NCI-H2171 (cell line): ENCODE data around the gene PRPSAP1.
"Not testable (repeated sequence)": the region's sequence is repeated elsewhere in the genome, so short reads cannot be mapped to it uniquely, and the experiment has no call there.

ENCODE experiments used
- DNase-seq: peaks from one replicate; lab custom pipeline; 2025; lab: John Stamatoyannopoulos, UW

Gene PRPSAP1

DNA sequence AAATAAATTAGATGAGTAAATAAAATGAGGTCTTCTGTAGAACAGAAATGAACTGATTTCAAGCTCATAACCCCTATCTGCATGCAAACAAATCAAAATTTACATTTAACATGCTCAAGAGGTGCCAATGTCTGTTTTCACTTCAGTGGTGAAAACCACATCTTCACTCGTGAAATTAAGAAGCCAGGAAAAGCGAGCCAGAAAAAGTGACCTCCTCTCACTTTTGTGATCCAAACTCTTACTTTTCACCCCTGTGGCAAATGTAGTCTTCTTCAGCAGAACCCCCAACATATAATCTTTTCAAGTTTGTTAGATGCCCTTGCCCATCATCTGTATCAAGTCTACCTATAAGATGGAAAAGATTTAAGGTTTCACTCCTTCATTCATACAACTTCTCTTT lies 36.2 kb downstream of the PRPSAP1 start:
- no peak for DNase-seq

- DNase-seq: no peak
Measured at GRCh38 chr17:76314392-76315227, 39.1 kb downstream of the PRPSAP1 start.

GRCh38 chr17:76312735-76313134 lies 41.0 kb downstream of the PRPSAP1 start:
- DNase-seq: no peak

DNA sequence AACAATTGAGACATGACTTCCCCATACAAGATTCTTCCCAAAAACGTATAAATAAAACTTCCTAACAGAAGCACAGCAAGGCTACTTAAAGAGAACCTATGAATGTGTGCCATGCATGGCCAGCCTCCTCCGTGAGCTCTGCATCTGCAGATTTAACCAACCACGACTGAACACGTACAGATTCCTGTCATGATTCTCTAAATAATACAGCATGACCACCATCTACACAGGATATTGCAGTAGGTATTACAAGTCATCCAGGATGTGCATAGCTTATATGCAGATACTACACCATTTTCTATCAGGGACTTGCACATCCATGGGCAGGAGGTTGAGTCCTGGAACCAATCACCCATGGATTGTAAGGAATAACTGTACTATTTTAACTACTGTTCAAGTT lies 44.3 kb downstream of the PRPSAP1 start:
- no peak for DNase-seq

DNA sequence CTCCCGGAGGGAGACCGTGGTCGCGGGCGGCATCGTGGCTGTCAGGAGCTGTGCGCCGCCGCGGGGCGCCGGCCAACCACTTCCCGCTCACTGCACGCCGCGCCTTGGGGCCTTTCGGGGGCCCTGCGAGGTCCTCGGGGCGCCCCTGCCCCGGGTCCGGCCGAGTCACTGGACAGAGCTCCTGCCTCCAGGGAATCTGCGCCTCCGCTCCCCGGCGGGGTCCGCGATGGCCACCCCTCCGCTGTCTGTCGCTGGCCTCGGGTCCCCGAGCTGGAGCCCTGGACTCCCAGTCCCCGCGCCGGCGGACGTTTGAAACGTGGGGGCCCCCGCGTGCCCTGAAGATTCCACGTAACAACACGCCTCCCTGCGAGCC lies 45.8 kb downstream of the PRPSAP1 start, which contains the start of gene QRICH2:
TSS of gene QRICH2 (minus strand) at position 311 of the 373 bp plus-strand sequence. CDS start at position 33, 278 bp downstream.
- DNase-seq: no peak

DNA sequence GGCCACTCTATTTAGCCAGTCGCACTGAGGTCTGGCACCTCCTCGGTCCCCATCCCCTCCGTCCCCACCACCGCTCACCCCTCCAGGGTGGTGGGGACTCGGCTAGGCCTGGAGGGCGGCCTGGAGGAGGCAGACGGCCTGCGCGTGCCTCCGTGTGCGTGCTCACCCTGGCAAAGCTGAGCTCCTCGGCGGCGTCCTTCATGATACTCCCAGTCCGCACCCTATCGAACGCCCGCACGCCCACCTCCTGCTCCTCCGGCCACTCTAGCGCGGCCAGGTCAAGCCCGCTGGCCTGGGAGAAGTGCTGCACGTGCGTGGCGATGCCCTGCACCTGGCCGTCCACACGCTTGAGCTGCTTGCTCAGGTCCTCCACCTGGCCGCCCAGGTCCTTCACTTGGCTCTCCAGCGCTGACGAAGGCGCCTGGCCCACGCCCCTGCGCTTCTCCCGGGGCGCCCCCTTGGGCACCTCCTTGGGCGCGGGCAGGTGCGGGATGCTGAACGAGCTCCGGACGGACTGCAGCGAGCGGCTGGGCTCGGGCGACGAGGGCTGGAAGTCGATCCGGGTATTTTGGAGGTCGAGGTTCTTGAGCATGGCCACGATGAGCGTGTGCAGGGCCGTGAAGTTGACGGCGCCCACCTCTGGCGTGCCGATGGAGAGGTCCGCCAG lies 46.3 kb downstream of the PRPSAP1 start:
- no peak for DNase-seq

- DNase-seq: not testable (repeated sequence)
Measured at GRCh38 chr17:76305135-76305454, 48.6 kb downstream of the PRPSAP1 start.

DNA sequence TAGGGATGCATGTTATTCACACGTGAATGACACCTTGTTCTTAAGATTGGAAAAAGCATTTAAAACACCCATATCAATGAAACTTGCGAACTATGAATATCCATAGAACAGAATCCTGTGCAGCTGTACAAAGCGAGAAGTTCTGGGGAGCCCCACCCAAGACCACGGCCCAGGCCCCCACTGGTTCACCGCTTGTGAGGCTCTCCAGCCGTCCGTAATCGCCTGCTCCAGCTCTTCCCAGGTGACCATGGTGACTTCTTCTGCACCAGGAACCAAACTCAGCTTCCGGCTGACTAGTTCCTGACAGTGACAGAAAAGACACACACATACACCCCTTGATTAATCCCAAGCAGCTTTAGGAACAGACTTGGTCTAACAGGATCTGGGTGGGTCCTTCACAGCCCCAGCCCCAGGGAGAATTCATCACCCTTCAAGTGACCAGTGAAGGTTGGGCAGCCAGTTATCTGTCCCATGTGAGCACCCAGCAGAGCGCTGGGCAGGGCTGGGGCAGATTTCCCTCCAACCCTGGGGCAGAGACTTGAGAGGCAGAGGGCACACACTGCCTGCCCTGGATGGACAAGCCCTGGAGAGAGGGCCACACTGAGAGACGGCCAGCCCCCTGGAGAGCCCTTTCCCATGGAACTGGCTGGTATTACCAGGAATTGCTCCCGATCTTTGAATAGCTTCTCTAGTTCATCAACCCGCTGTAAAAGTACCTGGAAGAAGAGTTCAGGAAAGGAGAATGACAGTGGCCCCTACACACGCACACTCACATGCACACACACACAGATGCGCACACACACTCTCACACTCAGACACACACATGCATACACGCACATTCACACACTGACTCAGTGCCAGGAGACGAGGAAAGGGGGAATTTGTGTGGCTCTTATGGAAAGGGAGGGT lies 49.2 kb downstream of the PRPSAP1 start:
- no peak for DNase-seq

- no peak for DNase-seq
Measured at GRCh38 chr17:76297436-76297835, 56.3 kb downstream of the PRPSAP1 start.

GRCh38 chr17:76296889-76297288 lies 56.8 kb downstream of the PRPSAP1 start:
- DNase-seq: no peak

DNA sequence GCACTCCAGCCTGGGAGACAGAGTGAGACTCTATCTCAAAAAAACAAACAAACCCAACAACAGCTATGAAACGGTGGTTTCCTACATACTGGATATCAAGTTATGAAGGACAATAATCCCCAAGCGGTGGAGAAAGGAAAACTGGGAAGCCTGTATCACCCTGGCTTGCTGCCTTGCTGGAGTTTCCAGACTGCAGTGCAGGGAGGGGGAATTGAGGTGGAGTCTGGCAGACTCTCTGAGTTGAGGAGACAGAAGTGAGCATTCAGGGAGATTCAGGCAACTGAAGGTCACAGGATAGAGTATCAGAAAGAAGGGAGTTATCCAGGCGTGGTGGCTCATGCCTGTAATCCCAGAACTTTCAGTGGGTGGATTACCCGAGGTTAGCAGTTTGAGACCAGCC lies 57.5 kb downstream of the PRPSAP1 start:
- no peak for DNase-seq

- no peak for DNase-seq
Measured at GRCh38 chr17:76293106-76293505, 60.6 kb downstream of the PRPSAP1 start.

GRCh38 chr17:76292567-76292966 lies 61.1 kb downstream of the PRPSAP1 start:
- DNase-seq: no peak

DNA sequence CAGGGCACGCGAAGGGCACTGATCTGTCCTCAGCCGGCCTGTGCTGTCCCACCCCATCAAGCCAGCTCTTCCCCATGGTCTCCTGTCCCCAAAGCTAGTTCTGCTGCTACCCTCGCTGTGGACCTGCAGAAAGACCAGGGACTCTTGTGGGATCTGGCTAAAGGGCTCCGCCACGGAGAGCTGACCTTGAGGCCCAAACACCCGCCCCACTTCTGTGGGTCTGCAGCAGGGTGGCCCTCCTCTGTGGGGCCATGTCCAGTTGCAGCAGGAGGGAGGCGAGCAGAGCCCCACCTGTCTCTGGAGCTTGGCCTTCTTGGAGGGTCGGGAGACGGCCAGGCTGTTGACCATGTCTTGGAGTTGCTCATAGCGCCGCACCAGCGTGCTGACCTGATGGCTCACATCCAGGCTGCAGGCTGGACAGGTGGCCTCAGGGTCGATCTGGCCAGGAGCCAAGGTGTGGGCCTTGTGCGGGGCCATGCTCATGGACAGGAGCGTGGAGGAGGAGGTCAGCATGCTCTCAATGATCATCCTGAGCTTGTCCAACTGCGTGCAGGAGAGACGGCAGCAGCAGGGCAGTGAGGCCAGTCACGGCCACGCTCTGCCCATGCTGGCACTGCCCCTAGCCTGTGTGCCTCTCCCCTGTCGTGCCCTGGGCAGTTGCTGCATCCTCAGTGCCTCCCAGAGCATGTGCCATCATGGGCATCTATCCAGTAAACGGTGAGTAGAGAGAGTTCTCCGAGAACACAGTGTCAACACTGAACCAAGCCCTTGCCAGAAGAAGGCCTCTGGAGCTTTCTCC lies 71.9 kb downstream of the PRPSAP1 start:
- DNase-seq: no peak

DNA sequence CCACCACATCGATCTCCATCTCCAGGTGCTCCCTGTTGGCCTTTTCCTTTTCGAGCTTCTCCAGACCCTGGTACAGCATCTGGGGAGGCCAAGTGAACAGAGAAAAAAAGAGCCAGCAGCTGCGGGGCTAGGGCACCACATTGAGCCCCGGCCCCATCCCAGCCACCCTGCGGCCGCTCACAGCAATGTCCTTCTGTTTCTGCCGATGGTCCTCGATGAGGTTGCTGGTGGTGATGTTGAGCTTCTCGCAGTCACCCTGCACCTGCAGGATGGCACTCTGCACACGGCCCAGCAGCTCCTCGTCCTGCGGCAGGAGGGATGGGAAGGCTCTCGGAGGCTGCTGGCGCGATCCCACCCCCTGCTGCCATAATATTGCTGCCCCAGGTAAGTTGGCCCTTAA lies 73.1 kb downstream of the PRPSAP1 start:
- no peak for DNase-seq

DNA sequence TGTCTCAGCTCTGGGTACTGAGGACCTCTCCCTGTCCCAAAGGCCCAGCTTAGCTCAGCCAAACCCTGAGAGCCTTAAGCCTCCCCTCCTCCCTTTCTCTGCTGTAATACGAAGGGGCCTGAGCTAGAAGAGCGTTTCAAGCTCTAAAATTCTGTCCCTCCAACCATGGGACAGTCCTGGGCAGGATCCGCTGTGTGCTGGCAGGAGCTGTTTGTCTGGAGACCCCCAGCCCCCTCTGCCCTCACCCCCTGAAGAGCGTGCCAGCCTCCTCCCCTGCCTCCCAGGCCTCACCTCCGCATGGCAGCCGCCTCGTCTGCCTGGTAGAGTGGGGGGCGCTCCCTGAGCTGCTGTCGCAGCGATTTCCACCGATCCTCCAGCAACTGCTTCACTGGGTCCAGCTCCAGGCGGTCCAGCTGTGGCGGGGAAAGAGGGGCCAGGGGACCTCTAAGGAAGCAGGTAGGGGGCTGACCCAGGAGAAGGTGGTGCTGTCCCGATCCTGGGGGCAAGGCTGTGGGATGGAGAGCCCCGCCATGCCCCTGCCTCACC lies 73.9 kb downstream of the PRPSAP1 start:
- DNase-seq: no peak

GRCh38 chr17:76278952-76279741 lies 74.6 kb downstream of the PRPSAP1 start:
- DNase-seq: peak; percentile 52

DNA sequence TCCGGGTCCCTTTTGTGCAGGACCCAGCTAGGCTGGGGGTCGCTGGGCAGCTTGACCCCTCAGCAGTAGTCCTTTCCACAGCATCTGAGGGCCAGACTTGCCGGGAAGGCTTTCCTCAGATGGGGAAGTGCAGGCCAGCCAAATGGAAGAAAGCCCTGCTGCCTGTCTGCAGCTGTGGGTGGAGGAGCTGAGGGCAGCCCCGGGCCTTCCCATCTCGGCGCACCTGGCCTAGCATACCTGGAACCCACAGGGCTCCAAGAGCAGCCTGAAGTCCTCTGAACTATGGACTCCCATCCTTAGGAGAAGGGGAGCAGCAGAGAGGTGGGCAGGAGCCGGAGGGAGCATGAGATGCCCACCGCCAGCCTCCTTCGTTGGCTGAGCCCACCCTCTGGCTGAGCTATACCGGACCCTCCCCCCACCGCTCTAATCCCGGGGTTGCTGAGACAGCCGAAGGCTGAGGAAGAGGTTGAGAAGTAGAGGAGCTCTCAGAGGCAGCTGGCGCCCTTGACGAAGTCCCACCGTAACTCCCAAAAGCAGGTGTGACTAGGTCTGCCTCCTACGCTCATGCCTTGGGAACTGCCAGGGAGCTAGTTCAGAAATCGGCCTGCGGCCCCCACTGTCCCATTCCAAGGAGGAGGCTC lies 75.3 kb downstream of the PRPSAP1 start:
- no peak for DNase-seq

GRCh38 chr17:76277300-76278267 lies 76.1 kb downstream of the PRPSAP1 start:
- no peak for DNase-seq
